ENCODE results near the gene KIRREL1.

KIRREL1 gene

GRCh38 chr1:157996433-157996832 lies 3.0 kb downstream of the KIRREL1 start:
- TF ChIP-seq, protein P1, sequence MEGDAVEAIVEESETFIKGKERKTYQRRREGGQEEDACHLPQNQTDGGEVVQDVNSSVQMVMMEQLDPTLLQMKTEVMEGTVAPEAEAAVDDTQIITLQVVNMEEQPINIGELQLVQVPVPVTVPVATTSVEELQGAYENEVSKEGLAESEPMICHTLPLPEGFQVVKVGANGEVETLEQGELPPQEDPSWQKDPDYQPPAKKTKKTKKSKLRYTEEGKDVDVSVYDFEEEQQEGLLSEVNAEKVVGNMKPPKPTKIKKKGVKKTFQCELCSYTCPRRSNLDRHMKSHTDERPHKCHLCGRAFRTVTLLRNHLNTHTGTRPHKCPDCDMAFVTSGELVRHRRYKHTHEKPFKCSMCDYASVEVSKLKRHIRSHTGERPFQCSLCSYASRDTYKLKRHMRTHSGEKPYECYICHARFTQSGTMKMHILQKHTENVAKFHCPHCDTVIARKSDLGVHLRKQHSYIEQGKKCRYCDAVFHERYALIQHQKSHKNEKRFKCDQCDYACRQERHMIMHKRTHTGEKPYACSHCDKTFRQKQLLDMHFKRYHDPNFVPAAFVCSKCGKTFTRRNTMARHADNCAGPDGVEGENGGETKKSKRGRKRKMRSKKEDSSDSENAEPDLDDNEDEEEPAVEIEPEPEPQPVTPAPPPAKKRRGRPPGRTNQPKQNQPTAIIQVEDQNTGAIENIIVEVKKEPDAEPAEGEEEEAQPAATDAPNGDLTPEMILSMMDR (IDR thresholded peaks at IDR 0.05; ENCODE audit: low read depth, low read length): no peak
- no peak for DNase-seq (ENCODE audit: extremely low read depth, low read depth)

- TF ChIP-seq, protein P1 (IDR thresholded peaks at IDR 0.05; ENCODE audit: low read depth, low read length): no peak
- DNase-seq (ENCODE audit: extremely low read depth, low read depth): no peak
These were observed 7.1 kb downstream of the KIRREL1 start for GRCh38 chr1:158000507-158000906.

GRCh38 chr1:158002022-158002630 lies 8.7 kb downstream of the KIRREL1 start:
- DNase-seq (ENCODE audit: extremely low read depth, low read depth): no peak
- TF ChIP-seq, protein P1 (IDR thresholded peaks at IDR 0.05; ENCODE audit: low read depth, low read length): no peak; the same call in none of the 2 replicates

DNA sequence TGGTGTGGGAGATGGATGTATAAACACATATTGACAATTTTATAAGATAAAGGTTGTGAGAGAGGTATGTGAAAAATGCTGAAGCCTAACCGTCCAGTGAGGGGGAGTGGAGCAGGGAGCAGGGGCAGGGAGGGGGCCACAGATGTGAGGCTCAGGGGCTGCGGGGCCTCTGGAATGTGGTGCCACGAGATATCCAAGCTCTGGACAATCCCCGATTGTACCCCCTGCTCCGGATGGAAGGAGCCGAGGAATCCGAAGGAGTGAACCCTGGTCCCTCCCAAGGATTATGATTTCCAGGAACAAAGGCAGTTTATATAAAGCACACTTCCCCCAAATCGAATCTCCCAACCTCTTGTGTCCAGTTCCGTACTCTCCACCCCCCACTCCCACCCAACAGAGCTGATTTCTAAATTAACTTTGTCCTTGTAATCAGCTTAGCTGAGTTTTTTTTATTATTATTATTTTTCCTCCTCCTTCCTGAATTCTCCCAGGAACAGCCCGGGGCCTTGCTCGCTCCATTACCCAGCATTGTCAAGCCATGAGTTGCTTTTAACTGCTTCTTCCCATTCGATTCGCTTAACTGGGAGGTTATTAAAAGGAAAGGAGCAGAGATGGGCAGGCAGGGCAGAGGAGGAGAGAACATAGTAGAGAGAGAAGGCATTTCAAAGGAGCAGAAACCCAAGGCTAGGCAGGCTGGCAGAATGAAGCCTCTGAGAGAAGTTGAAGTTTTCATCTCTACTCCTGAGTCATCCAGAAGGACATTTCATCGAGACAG lies 9.4 kb downstream of the KIRREL1 start:
- no peak for DNase-seq (ENCODE audit: extremely low read depth, low read depth)
- TF ChIP-seq, protein P1 (IDR thresholded peaks at IDR 0.05; ENCODE audit: low read depth, low read length): no peak

- TF ChIP-seq, protein P1 (IDR thresholded peaks at IDR 0.05; ENCODE audit: low read depth, low read length): no peak
- DNase-seq (ENCODE audit: extremely low read depth, low read depth): no peak
These were observed 10.0 kb downstream of the KIRREL1 start for GRCh38 chr1:158003406-158003800.

DNA sequence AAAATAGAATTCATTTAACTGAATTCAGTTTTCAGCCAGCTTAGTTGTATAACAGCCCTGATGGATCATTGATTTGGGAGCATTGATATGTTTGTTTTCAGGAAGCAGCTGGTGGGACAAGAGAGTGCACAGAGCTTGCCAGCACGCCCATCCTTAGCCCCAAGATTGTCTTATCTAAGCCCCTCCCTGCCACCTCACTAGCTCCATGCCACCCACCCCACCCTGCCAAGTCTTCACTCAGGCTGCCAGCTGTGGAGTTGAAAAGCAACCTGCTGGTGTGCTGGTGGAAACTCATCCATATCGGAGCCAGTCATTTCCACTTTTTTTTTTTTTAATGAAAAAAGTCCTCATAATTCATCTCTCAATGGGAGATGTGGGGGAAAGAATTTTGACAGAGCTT lies 11.8 kb downstream of the KIRREL1 start:
- TF ChIP-seq, protein P1 (IDR thresholded peaks at IDR 0.05; ENCODE audit: low read depth, low read length): no peak

GRCh38 chr1:158007180-158007579 lies 13.7 kb downstream of the KIRREL1 start:
- DNase-seq (ENCODE audit: extremely low read depth, low read depth): no peak
- TF ChIP-seq, protein P1 (IDR thresholded peaks at IDR 0.05; ENCODE audit: low read depth, low read length): no peak

More for the DNA sequence above, 11.8 kb downstream of the KIRREL1 start:
- no peak for DNase-seq (ENCODE audit: extremely low read depth, low read depth)

Measured in AG09319 (cell line).